ENCODE results near the gene TEAD3. TPM values are rescaled to one million over a fixed set of nuclear protein-coding genes. Genes with fewer than 3 reads are reported as not detected.

TEAD3 gene
- total RNA-seq, 1 experiment from 2014 or later, result 27.0 TPM

DNA sequence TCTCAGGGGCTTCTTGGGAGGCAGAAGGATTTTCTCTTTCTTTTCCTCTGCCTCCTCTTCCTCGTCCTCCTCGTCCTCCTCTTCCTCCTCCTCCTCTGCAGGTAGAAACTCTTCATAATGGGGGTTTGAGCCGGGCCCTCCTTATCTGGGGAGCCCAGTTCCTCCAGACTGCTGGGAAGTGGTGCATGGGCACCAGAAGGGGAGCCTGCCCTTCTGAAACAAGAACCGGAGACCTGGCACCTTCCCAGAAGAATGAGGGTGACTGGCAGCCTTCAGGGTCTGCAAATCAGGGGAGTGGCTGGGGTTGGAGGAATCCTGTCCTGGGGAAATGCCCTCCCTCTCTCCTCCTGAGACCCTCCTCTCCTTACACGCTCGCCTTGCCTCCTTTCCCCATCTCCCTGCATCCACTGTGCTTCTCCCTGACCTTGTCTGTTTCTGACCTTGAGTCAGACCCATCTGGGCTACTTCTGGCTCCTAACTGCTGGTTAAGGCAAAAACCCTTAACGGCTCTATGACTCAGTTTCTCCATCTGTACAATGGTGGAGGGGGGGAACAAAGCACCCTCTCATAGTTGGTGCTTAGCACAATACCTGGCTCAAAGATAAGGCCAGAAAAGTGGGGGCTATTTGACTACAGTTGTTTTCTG lies 14.2 kb upstream of the TEAD3 start:
- TF ChIP-seq, protein P1, sequence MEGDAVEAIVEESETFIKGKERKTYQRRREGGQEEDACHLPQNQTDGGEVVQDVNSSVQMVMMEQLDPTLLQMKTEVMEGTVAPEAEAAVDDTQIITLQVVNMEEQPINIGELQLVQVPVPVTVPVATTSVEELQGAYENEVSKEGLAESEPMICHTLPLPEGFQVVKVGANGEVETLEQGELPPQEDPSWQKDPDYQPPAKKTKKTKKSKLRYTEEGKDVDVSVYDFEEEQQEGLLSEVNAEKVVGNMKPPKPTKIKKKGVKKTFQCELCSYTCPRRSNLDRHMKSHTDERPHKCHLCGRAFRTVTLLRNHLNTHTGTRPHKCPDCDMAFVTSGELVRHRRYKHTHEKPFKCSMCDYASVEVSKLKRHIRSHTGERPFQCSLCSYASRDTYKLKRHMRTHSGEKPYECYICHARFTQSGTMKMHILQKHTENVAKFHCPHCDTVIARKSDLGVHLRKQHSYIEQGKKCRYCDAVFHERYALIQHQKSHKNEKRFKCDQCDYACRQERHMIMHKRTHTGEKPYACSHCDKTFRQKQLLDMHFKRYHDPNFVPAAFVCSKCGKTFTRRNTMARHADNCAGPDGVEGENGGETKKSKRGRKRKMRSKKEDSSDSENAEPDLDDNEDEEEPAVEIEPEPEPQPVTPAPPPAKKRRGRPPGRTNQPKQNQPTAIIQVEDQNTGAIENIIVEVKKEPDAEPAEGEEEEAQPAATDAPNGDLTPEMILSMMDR (conservative IDR thresholded peaks at IDR 0.05), result no peak
- H3K4me1 Mint-ChIP-seq, result peaks cover 28 to 57% of the 10 kb centered on the region in 2 experiments
- H3K4me3 Mint-ChIP-seq, result no peak overlapping the region; a peak in 1 of 5 replicates
- Histone ChIP-seq H2AFZ (ENCODE audit: low read length) (no peak overlapping the region), H3K27ac (ENCODE audit: insufficient read length, low read depth, low read length) (no peak overlapping the region), H3K79me2 (ENCODE audit: insufficient read depth, low read length) (no peaks in the 10 kb centered on the region), H3K79me1 (ENCODE audit: insufficient read depth, low read depth, low read length, poor library complexity, severe bottlenecking) (no peaks in the 10 kb centered on the region), H3K4ac (ENCODE audit: low read depth, low read length) (no peak overlapping the region), H2BK15ac (ENCODE audit: low read depth, low read length) (no peak overlapping the region), H3T11ph (ENCODE audit: low read length) (no peak overlapping the region), H2BK20ac (ENCODE audit: low read depth, low read length, poor library complexity, severe bottlenecking) (no peak overlapping the region), H2BK12ac (ENCODE audit: insufficient read length, low read depth, low read length) (no peak overlapping the region), H3K27me3 (ENCODE audit: insufficient read depth, low read length) (no peaks in the 10 kb centered on the region; the same call in 1 of the 2 replicates), H4K91ac (ENCODE audit: insufficient read length, low read depth, low read length) (no peak overlapping the region), H3K9ac (ENCODE audit: extremely low read depth, insufficient read length, low read length) (no peak overlapping the region), H3K18ac (ENCODE audit: insufficient read length, low read depth, low read length) (no peak overlapping the region), H3K9me3 (ENCODE audit: control insufficient read depth, low read depth, low read length) (no peaks in the 10 kb centered on the region), H3K4me1 (ENCODE audit: insufficient read depth, low read length) (peaks cover 6% of the 10 kb centered on the region; the same call in 1 of the 2 replicates), H3K4me2 (ENCODE audit: insufficient read depth, insufficient read length, low read length) (no peak overlapping the region), H2BK5ac (ENCODE audit: insufficient read length, low read length) (no peak overlapping the region), H4K5ac (ENCODE audit: insufficient read length, low read depth, low read length) (no peak overlapping the region), H3K56ac (ENCODE audit: insufficient read length, low read depth, low read length) (no peak overlapping the region), H3K23me2 (ENCODE audit: insufficient read length, low read depth, low read length, poor library complexity, severe bottlenecking) (peaks cover 3% of the 10 kb centered on the region), H4K20me1 (ENCODE audit: control insufficient read depth, insufficient read depth, insufficient read length) (no peaks in the 10 kb centered on the region), H2BK120ac (ENCODE audit: low read depth, low read length, poor library complexity, severe bottlenecking) (no peak overlapping the region), H2AK5ac (ENCODE audit: insufficient read length, low read length) (no peak overlapping the region), H4K8ac (replicated peaks; ENCODE audit: insufficient read length, low read depth, low read length) (no peak overlapping the region), H3K23ac (ENCODE audit: insufficient read length, low read depth, low read length) (no peak overlapping the region), H3K14ac (ENCODE audit: insufficient read depth, low read length) (no peak overlapping the region; the same call in 1 of the 2 replicates)
- no peak for DNase-seq
- no peak overlapping the region for H3K27ac Mint-ChIP-seq
- H3K9me3 Mint-ChIP-seq, result no peaks in the 10 kb centered on the region
- H3K27me3 Mint-ChIP-seq (ENCODE audit: low read depth), result peaks cover 19% of the 10 kb centered on the region
- no CpG with 5 or more reads among the region's 7 CpGs for WGBS (ENCODE audit: extremely low coverage, insufficient read length, low lambda C conversion rate)
- H3K36me3 Mint-ChIP-seq (ENCODE audit: insufficient read depth in 1 of 3, low read depth in 3 of 3), result no peaks in the 10 kb centered on the region
